Embryonic facial prominence (tissue), 1 donor: ENCODE measurements around the gene OR51M1.

ENCODE experiments used
- DNase-seq: peaks from one replicate; pipeline ENCODE4 v3.0.0-alpha.2; 2016; ENCODE audit errors: extremely low spot score

OR51M1 gene

DNA sequence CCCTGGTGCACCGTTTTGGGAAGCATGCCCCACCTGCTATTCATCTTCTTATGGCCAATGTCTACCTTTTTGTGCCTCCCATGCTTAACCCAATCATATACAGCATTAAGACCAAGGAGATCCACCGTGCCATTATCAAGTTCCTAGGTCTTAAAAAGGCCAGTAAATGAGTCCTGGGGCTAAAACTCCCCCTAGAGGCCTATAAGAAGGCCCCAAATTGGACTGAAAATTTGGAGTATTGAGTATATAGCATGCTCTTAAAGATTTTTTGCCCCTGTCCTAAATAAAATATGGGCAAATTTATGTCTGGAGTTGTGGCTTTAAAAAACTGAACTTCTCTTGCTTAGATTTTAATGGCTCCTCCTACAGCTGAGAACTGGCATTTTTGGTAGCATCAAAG is 6.6 kb downstream of the OR51M1 start:
- DNase-seq, result no peak

GRCh38 chr11:5394091-5394490 is 10.5 kb downstream of the OR51M1 start:
- DNase-seq, result no peak

DNA sequence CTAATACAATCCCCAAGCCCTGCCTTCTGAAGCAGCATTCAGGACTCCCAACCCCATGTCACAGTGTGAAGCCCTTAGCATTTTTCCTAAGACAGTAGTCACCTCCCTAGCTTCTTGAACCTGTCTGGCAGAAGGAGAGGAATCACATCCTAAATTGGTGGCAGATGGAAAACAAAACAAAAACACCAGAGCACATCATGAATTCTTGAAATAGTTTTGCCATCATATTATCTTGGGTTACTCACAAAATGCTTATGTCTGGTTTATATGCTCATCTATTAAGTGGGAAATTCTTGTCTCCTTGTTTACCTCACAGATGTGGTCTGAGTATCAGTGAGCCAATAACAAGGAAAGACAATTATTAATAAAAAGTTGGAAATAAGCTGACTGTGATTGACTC is 15.3 kb downstream of the OR51M1 start:
- DNase-seq, result no peak

DNA sequence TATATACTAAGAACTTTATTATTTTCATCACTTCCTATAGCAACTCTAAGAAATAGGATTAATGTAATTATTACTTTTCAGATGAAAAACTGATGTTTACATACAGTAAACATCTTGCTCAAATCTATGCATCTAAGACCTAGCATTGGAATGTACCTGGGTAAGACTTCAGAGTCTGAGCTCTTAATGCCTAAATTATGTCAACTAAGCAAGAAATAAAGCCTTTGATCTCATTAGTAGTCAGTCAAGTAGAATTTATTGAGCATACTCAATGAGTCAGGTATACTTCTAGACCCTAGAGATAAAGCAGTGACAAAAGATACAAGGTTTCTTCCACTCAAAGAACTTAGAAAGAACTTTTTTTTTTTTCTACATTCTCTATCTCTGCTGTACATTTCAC is 21.6 kb downstream of the OR51M1 start:
- DNase-seq, result no peak

DNA sequence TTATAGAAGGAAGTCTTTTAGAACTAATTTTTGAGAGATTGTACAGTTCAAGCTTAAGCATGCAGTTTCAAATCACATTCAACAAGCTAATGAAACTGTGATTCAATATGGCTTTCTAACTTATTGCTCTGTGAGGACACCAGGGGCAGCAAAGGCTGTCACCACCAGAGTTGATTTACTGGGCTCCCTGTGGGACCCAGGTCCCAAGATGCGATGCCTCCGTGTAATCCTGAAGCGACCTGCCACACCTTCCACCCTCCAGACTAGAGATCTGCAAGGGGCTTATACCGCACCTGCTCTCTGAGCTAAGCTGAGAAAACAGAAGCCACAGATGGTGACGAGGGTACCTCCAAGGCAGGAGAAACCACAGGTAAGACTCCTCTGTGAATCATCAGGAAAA is 37.4 kb downstream of the OR51M1 start:
- DNase-seq, result no peak

DNA sequence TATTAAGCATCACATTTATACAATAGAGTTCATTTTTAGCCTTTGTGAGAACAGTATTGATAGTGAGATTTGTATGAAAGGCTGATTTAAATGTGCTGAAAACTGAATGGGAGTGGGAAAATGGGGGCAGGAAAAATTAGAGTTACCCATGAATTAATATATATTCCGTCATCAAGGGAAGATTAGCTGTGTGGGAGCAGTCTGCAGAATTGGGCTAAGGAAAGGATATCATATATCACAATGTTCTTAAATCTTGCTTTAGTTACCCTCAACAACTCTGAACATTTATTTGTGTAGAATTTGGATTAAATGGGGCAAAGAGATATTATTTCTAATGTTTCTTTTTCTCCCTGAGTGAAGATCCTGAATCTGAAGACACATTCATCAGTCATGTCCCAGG is 38.2 kb downstream of the OR51M1 start, which contains the start of gene OR51Q1:
TSS of gene OR51Q1 (plus strand) at position 301 of the 400 bp plus-strand sequence. CDS start at position 391, 90 bp downstream.
- DNase-seq, result no peak

DNA sequence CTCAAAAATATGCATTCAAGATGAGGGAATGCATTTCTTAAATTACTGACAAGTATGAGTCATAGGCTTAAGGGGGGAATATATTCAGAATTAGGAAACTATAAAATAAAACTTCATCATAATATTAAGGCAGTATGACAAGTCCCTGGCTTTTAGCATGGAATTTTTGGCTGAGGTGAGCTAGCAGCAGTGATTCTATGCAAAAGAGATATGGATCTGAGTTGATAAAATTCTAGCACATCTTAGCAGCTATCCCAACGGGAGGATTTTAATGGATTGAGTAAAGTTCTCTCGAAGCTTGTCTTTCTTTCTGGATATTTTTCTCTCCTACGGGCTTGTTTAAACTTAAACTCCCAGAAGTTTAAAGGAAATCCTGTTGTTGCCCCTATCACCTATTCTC is 39.5 kb downstream of the OR51M1 start:
- DNase-seq, result no peak

DNA sequence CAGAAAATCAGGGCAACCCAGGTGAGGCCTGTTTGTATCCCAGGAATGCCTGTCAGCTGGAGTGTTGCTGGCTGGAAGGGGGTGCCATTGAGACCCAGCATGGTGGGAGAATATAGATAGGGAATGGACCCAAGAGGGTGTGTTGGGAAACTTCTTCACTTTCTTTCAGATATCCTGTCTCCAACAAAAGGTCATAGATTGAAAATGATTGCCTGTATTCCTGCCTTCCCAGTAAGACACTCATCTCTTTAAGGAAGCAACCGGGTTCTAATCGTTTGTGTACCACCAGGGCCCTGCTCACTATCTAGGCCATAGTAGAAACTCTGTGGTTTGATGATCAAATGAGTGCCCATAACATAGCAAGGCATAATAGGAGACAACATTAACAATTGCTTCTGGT is 57.8 kb downstream of the OR51M1 start, which contains the start of gene OR51I1:
TSS of gene OR51I1 (minus strand) at position 101 of the 400 bp plus-strand sequence. CDS start at position 101, 0 bp downstream.
- no peak for DNase-seq
